HG03432 (cell line): ENCODE measurements around the gene HCRTR1.
"Not testable (repeated sequence)": the region's sequence is repeated elsewhere in the genome, so short reads cannot be mapped to it uniquely, and the experiment has no call there.

Experiments used
- ATAC-seq: cut with Tn5 transposase; IDR thresholded peaks from one replicate; pipeline ENCODE4 v1.9.1; 2021; ENCODE audit warnings: mild to moderate bottlenecking, moderate library complexity; ENCODE audit not compliant: unreplicated experiment

HCRTR1 gene

DNA sequence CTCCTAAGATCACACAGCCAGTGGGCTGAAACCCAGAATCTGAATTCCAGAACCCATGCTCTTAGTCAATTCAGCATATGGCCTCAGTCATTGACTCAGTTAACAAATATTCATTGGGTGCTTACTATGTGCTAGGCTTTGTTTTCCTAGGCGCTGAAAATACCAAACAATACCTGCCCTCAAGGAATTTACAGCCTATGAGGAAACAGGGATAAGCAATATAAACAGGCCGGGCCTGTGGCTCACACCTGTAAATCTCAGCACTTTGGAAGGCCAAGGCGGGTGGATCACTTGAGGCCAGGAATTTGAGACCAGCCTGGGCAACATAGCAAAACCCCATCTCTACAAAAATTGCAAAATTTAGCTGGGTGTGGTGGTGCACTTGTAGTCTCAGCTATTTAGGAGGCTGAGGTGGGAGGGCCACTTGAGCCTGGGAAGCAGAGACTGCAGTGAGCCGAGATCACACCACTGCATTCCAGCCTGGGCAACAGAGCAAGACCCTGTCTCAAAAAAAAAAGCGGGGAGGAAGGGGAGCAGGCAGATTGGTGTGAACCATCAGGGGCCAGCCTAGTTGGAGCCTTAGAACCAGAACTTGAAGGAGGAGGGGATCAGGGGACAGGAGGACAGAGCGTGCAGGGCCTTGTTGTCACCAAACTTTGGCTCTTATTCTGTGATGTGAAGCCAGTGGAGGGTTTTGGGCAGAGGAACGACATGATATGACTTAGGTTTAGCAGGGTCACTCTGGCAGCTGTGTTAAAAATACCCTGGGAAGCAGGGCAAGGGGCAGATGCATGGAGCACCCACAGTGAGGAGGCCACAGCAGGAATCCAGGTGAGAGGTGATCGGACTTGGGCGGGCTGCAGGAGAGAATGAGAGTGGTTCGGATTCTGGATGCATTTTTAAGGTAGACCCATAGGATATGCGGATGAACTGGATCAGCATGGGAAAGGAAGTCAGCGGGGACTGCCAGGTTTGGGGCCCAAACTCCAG is 35.4 kb upstream of the HCRTR1 start:
- ATAC-seq: no peak

DNA sequence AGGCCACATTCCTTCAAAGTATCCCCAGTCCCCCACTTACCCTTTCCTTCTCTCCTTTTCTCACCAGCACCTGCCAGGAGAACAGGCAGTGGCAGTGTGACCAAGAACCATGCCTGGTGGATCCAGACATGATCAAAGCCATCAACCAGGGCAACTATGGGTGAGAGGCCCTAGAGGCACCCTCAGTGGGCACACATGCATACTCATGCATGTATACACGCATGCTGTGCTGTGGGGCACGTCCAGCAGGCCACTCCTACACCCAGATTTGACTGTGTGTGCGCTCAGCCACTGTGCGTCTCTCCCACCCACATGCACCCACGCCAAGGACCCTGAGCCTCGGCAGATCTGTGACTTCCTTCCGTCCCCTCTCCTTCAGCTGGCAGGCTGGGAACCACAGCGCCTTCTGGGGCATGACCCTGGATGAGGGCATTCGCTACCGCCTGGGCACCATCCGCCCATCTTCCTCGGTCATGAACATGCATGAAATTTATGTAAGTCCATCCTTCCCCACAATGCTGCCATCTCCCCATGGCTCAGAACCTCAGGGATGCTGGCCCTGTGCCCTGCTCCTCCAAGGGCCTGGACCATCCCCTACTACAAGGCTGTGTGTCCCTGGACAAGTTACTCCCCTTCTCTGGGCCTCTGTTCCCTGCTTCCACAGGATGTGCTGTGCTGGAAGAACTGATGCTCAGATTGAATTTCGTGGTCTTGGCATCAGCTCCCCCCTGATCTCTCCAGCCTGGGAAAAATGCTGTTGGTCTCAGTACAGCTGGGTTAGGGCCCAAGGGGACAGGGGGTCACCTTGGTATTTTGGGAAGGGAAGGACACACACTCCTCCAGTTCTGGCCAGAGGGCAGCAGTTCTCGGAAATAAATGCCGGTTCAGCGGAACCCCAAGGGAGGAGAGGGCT is 34.2 kb upstream of the HCRTR1 start:
- no peak for ATAC-seq

DNA sequence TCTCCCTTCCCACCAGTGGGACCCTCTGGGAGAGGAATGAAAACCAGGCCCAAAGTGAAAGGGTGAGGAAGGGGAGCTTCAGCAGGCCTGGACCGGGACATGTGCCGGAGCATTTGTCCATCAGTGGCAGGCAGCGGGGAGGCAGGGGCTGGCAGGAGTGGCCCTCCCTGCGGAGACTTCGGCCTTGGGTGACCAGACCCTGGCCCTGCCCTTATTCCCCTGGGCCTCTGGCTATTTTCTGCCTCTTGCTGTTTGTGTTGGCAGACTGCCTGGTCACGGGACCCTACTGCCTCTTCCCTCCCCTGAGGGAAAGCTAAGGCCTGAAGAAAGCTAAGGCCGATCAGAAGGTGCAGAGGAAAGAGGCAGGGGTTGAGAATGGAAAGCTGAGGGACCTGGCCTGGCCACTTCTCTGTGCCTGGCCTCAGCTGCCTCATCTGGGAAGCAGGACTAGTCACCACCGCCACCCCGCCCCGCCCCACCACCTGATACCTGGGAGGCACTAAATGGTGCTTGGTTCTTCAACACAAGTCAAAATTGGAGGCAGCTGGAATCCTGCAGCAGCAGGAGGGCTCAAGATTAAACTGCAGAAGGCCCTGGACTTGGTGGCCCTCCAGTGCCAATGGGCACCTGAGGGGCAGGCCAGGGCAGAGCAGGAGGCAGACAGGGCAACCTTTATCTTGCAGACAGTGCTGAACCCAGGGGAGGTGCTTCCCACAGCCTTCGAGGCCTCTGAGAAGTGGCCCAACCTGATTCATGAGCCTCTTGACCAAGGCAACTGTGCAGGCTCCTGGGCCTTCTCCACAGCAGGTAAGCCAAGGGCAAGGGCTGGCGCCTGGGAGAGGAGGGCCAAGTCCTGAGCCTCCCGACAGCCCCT is 33.3 kb upstream of the HCRTR1 start:
- no peak for ATAC-seq

DNA sequence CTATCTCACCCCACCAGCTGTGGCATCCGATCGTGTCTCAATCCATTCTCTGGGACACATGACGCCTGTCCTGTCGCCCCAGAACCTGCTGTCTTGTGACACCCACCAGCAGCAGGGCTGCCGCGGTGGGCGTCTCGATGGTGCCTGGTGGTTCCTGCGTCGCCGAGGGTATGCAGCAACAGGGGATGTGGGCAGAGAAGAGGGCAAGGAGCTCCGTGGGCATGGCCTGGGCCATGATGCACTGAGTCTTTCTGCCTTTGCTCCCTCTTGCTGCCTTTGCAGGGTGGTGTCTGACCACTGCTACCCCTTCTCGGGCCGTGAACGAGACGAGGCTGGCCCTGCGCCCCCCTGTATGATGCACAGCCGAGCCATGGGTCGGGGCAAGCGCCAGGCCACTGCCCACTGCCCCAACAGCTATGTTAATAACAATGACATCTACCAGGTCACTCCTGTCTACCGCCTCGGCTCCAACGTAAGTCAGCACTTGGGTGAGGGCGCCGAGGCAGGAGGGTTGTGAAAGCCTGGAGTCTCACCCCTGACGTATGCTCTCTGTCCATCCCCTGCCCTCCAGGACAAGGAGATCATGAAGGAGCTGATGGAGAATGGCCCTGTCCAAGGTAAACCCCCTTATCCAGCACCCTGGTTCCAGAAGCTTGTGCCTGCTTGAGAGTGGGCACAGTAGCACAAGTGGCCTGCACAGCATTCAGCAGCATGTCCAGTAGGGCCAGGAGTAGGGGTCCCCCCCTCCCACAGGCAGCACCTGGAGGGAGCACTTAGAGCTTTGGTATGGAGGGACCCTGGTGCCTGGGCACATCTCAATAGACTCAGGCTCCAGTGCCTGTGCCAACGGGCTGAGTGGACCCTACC is 32.4 kb upstream of the HCRTR1 start:
- no peak for ATAC-seq

- ATAC-seq: no peak
These were observed 31.6 kb upstream of the HCRTR1 start for GRCh38 chr1:31585736-31586365.

GRCh38 chr1:31586376-31587327 is 30.8 kb upstream of the HCRTR1 start:
- ATAC-seq: no peak

DNA sequence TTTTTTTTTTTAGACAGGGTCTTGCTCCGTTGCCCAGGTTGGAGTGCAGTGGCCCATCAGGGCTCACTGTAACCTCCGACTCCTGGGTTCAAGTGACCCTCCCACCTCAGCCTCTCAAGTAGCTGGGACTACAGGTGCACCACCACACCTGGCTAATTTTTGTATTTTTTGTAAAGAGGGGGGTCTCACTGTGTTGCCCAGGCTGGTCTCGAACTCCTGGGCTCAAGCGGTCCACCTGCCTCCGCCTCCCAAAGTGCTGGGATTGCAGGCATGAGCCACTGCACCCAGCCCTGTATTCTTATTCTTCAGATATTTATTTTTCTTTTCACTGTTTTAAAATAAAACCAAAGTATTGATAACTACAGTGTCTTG is 30.2 kb upstream of the HCRTR1 start:
- ATAC-seq: not testable (repeated sequence)

DNA sequence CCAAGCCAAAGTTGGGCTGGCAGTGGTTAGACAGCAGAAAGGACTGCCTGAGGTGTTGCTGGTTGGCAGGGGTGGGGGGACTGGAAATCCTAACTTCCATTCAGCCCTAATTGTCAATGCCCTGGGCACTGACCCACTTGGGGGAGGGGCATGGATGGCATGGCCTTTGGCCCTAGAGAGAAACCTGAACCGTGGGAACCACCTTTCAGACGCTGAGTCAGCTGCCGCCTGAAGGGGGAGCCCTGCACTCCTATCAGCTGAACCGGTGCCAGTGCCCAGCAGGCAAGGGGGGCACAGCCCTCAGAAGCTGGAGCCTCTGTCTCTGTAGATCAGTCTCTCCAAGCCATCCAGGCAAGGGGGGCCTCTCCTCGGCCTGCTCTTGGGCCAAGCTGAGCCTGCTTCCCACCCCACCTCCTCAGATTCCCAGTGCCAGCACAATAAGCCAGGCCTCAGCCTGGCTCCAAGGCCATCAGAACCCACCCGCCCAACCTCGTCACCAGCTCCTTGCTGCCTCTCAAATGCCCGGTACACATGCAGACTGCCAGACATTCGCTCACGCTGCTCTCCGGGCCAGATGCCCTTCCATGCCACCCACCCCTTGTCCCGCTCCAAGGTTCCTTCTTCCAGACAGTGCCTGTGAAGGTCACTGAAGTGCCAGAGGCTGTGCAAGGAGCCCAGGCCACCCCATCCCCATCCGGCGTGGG is 29.6 kb upstream of the HCRTR1 start:
- ATAC-seq: no peak

DNA sequence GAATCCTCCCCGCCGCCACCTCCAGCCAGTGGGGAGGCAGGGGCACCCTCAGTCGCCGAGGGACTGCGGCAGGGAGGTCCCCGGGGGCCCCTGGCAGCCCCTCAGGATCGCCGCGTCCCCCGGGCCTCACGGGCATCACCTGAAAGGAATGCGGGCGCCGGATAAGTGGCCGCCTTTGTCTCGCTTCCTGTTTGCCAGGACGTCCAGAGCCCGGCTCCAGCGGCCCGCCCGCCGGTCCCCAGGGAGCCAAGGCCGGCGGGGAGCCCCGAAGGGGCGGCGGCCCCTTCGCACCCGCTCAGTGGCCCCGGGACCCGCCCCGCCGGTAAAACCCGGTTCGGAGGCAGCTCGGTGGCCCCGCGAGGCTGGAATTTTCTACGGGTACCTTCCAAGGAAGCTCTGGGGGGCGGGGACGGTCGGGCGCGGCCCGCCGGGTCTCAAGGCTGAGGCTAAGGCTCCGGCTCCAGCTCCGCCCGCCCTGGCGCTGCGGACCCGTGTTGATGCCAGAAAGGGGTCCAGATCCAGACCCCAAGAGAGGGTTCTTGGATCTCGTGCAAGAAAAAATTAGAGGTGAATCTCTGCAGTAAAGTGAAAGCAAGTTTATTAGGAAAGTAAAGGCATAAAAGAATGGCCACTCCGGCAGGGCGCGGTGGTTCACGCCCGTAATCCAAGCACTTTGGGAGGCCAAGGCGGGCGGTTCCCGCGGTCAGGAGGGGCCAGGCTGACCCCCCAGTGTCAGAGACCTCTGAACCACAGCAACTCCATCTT is 28.6 kb upstream of the HCRTR1 start:
- no peak for ATAC-seq

GRCh38 chr1:31591425-31592093 is 25.9 kb upstream of the HCRTR1 start:
- ATAC-seq: no peak

- no peak for ATAC-seq
These were observed 25.4 kb upstream of the HCRTR1 start for GRCh38 chr1:31592132-31592531.

DNA sequence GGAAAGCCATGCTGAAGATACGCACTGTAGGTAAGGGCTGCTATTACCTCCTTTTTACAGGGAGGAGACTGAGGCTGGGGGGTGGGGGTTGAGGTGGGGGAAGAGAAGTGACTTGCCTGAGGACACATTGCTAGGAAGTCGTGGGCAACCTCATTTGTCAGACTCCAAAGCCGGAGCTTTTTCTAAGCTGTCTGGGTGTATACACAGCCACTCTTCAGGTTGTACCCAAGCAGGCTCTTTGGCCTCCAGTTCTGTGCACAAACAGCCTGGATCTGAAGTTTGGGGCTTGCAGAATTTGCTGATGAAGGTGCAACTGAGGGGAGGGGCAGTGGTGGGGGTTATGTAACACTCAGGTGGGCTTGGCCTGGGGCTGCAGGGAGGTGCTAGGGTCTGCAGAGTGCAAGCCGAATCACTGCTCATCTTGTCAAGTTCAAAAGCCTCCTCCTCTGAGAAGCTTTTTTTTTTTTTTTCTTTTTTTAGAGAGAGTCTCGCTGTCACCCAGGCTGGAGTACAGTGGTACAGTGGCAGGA is 24.3 kb upstream of the HCRTR1 start:
- no peak for ATAC-seq

- ATAC-seq: no peak
These were observed 23.5 kb upstream of the HCRTR1 start for GRCh38 chr1:31593770-31594632.

DNA sequence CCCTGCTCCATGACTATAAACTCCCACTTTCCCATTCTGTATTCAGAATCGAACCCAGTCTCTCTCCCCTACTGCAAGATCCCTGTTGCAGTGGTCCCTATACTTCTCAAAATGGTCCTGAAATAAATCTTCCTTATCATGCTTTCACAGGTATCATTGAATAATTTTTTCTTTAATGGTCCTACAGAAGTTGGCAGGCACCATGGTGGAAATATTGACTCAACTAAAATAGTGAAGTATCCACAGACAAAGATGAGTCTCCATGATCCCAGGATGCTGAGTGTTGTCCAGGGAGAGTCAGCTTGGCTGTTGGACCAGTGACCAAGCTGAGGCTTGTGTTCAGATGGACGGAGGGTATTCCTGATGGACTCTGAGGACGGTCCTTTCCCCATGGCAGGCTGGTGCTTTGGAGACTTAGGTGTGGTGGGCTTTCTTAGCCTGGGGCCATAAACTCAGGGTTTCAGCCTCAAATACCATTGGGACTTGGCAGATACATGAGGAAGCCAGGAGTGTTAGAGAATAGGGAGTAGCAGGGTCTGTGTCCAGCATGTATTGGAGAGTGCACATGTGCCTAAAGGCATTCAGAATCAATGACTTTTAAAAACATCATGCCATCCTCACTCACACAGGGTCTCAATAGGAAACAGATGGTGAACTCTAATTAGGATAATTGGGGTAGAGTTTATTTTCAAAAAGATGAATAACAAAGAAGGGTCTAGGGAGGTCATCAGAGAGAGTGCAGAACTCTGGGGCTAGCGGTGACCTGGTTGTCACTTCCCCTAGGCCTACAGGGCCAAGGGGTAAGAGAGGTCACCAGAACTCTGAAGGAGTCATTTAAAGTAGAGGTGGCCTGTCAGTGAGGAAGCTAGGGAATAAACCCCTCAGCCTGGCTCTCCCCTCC is 21.4 kb upstream of the HCRTR1 start:
- ATAC-seq: no peak
